Loucy (cell line): ENCODE measurements around the gene PON1.

Experiments
- H2AFZ ChIP-seq: fragments of 200-600 bp; sonication (generic); 2 replicates; pipeline ENCODE4 v1.6.0; 2016; ENCODE audit warnings: antibody characterized with exemption, mild to moderate bottlenecking, low read length, moderate library complexity
- H3F3A ChIP-seq: fragments of 200-600 bp; 2 replicates; pipeline ENCODE4 v1.6.0; 2016; ENCODE audit warnings: antibody characterized with exemption, low read depth, mild to moderate bottlenecking
- H3K27me3 ChIP-seq: fragments of 200-600 bp; sonication (generic); 2 replicates; pipeline ENCODE4 v1.6.1; 2014; ENCODE audit warnings: low read length, mild to moderate bottlenecking; ENCODE audit not compliant: insufficient read depth, poor library complexity, severe bottlenecking
- H3K36me3 ChIP-seq: fragments of 200-600 bp; sonication (generic); 2 replicates; pipeline ENCODE4 v1.6.1; 2016; ENCODE audit warnings: low read length; ENCODE audit not compliant: insufficient read depth
- H3K4me1 ChIP-seq: fragments of 200-600 bp; sonication (generic); 2 replicates; pipeline ENCODE4 v1.5.1; 2014; ENCODE audit warnings: low read length, mild to moderate bottlenecking; ENCODE audit not compliant: insufficient read depth, poor library complexity, severe bottlenecking
- H3K4me2 ChIP-seq: fragments of 200-600 bp; sonication (generic); 2 replicates; pipeline ENCODE4 v1.6.0; 2014; ENCODE audit warnings: antibody characterized with exemption, low read length, low read depth, mild to moderate bottlenecking; ENCODE audit not compliant: poor library complexity, severe bottlenecking
- H3K4me3 ChIP-seq: fragments of 200-600 bp; sonication (generic); 2 replicates; pipeline ENCODE4 v1.5.1; 2014; ENCODE audit warnings: low read length, mild to moderate bottlenecking, mixed read lengths; ENCODE audit not compliant: poor library complexity, severe bottlenecking
- H3K79me2 ChIP-seq: fragments of 200-600 bp; sonication (generic); 2 replicates; pipeline ENCODE4 v1.6.1; 2014; ENCODE audit warnings: low read length; ENCODE audit not compliant: insufficient read depth
- H3K9ac ChIP-seq: fragments of 200-600 bp; sonication (generic); 2 replicates; pipeline ENCODE4 v1.6.0; 2014; ENCODE audit warnings: mild to moderate bottlenecking, low read depth, low read length, moderate library complexity; ENCODE audit not compliant: poor library complexity, severe bottlenecking
- H3K9me2 ChIP-seq: fragments of 200-600 bp; sonication (generic); replicated peaks from 2 replicates; pipeline ENCODE4 v1.6.1; 2016; ENCODE audit warnings: low read depth, low read length, mixed read lengths
- H3K9me3 ChIP-seq: fragments of 200-600 bp; sonication (generic); 2 replicates; pipeline ENCODE4 v1.6.1; 2014; ENCODE audit warnings: mild to moderate bottlenecking, antibody characterized with exemption, low read length, low read depth; ENCODE audit not compliant: insufficient read depth
- H4K20me1 ChIP-seq: fragments of 200-600 bp; sonication (generic); 2 replicates; pipeline ENCODE4 v1.6.0; 2014; ENCODE audit warnings: antibody characterized with exemption, low read length, mild to moderate bottlenecking; ENCODE audit not compliant: insufficient read depth, poor library complexity, severe bottlenecking
- EZH2phosphoT487 ChIP-seq: fragments of 200-600 bp; IDR thresholded peaks from 2 replicates; pipeline ENCODE4 v1.6.1; 2018; ENCODE audit warnings: antibody characterized with exemption, mild to moderate bottlenecking, moderate library complexity, borderline replicate concordance
- TF ChIP-seq, protein P1 (sequence below): fragments of 200-600 bp; sonication (generic); conservative IDR thresholded peaks from 2 replicates; pipeline ENCODE4 v1.5.1; 2014; ENCODE audit warnings: mild to moderate bottlenecking, antibody characterized with exemption, low read length

PON1 gene

DNA sequence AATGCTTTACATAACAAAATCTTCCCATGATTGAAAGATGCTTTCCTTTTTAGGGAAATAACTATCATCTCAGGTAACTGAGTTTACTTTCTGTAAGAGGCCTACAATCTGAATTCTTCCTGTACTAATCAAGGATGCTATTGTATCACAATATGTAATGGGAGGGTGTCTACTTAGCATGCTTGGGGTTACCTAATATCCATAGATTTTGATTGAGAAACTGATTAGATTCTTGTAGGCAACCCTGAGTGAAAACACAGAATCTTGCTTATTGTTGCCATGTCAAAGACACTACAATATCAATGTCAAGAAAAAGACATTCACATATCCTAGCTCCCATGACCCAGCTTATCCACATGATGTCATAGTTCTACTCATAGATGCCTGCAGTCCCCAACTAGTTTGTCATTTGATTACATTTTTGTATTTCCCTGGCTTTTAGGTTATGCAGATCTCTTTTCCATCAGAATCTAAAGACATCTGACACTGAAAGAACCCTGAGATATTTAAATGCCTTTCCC lies 62.4 kb downstream of the PON1 start:
- no peak overlapping the region for H3K4me2 ChIP-seq
- no peak overlapping the region for H2AFZ ChIP-seq
- no peaks in the 10 kb centered on the region for H4K20me1 ChIP-seq
- no peaks in the 10 kb centered on the region for H3F3A ChIP-seq
- no peaks in the 10 kb centered on the region for H3K4me1 ChIP-seq
- no peaks in the 10 kb centered on the region for H3K79me2 ChIP-seq
- H3K9ac ChIP-seq: no peak overlapping the region
- H3K36me3 ChIP-seq: no peaks in the 10 kb centered on the region
- TF ChIP-seq, protein P1, sequence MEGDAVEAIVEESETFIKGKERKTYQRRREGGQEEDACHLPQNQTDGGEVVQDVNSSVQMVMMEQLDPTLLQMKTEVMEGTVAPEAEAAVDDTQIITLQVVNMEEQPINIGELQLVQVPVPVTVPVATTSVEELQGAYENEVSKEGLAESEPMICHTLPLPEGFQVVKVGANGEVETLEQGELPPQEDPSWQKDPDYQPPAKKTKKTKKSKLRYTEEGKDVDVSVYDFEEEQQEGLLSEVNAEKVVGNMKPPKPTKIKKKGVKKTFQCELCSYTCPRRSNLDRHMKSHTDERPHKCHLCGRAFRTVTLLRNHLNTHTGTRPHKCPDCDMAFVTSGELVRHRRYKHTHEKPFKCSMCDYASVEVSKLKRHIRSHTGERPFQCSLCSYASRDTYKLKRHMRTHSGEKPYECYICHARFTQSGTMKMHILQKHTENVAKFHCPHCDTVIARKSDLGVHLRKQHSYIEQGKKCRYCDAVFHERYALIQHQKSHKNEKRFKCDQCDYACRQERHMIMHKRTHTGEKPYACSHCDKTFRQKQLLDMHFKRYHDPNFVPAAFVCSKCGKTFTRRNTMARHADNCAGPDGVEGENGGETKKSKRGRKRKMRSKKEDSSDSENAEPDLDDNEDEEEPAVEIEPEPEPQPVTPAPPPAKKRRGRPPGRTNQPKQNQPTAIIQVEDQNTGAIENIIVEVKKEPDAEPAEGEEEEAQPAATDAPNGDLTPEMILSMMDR: no peak
- no peak for TF ChIP-seq EZH2phosphoT487
- no peaks in the 10 kb centered on the region for H3K27me3 ChIP-seq
- no peaks in the 10 kb centered on the region for H3K9me2 ChIP-seq
- no peak overlapping the region for H3K4me3 ChIP-seq
- no peaks in the 10 kb centered on the region for H3K9me3 ChIP-seq

DNA sequence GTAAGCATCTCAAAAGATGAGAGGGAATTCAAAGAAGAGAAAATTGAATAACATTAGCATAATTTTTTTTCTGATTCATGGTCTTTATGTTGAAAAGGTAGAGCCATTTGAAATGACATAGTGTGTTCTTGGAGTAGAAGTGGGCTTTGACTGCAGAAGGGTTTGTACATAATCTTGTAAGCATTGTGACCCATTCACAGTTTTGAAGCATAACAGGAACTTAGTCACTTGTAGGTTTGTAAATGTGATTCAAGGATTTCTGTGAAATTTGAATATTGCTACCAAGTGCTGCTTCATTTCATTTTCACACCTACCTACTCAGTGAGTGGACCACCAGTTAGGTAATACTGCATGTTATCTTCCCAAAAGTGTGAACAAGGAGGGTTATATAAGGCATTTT lies 68.6 kb downstream of the PON1 start:
- no peaks in the 10 kb centered on the region for H3K36me3 ChIP-seq
- H3K27me3 ChIP-seq: no peaks in the 10 kb centered on the region
- TF ChIP-seq, protein P1: no peak
- TF ChIP-seq EZH2phosphoT487: no peak
- H3F3A ChIP-seq: no peaks in the 10 kb centered on the region
- H3K9me3 ChIP-seq: no peaks in the 10 kb centered on the region
- no peak overlapping the region for H3K4me2 ChIP-seq
- no peaks in the 10 kb centered on the region for H3K79me2 ChIP-seq
- H2AFZ ChIP-seq: no peak overlapping the region
- H3K9me2 ChIP-seq: no peaks in the 10 kb centered on the region
- no peaks in the 10 kb centered on the region for H4K20me1 ChIP-seq
- no peak overlapping the region for H3K4me3 ChIP-seq
- H3K4me1 ChIP-seq: no peaks in the 10 kb centered on the region
- no peak overlapping the region for H3K9ac ChIP-seq

DNA sequence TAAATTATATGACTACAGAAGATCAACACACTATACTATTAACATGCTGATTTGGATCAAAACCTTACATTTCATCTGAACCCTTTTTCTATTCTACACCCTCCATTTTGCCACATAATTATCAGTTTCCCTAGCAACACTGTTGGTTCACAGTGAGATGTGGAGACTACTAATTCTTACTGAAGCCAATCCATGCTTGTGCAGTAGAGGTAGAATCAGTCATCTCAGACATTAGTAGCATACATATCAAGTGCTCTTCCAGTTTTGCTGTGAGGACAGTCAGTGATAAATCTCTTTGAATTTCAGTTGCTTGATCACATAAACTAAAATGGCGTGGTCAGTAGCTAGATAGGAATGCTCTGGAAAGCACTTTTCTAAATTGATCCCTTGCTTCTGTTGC lies 70.3 kb downstream of the PON1 start:
- H3K36me3 ChIP-seq: no peaks in the 10 kb centered on the region
- H2AFZ ChIP-seq: no peak overlapping the region
- no peak overlapping the region for H3K4me3 ChIP-seq
- TF ChIP-seq, protein P1: no peak
- TF ChIP-seq EZH2phosphoT487: no peak
- H3K27me3 ChIP-seq: no peaks in the 10 kb centered on the region
- H3K4me1 ChIP-seq: no peaks in the 10 kb centered on the region
- no peaks in the 10 kb centered on the region for H3K9me2 ChIP-seq
- H3K4me2 ChIP-seq: no peak overlapping the region
- H3K9me3 ChIP-seq: no peaks in the 10 kb centered on the region
- H4K20me1 ChIP-seq: no peaks in the 10 kb centered on the region
- H3K79me2 ChIP-seq: no peaks in the 10 kb centered on the region
- H3K9ac ChIP-seq: no peak overlapping the region
- H3F3A ChIP-seq: no peaks in the 10 kb centered on the region
